ENCODE results near the gene STH. TPM values are rescaled to one million over a fixed set of nuclear protein-coding genes. Genes with fewer than 3 reads are reported as not detected.

STH gene
- total RNA-seq, 1 experiment from 2014 or later: not detected

- no peaks in the 10 kb centered on the region for H3K4me1 ChIP-seq
- POLR2A ChIA-PET: no interaction called here
- no peaks in the 10 kb centered on the region for H3K27me3 ChIP-seq (replicated peaks; ENCODE audit: control insufficient read depth, insufficient read depth, low read length)
- no peaks in the 10 kb centered on the region for H3K36me3 ChIP-seq (ENCODE audit: control insufficient read depth, insufficient read depth, low read length)
- Mint-ChIP-seq H3K4me3 (ENCODE audit: unreplicated experiment) (no peak overlapping the region), H3K4me1 (ENCODE audit: low read depth, unreplicated experiment) (no peaks in the 10 kb centered on the region), H3K9me3 (ENCODE audit: unreplicated experiment) (no peaks in the 10 kb centered on the region), H3K27ac (ENCODE audit: unreplicated experiment) (no peak overlapping the region), H3K36me3 (ENCODE audit: insufficient read depth, unreplicated experiment) (no peaks in the 10 kb centered on the region), H3K27me3 (ENCODE audit: insufficient read depth, unreplicated experiment) (no peaks in the 10 kb centered on the region)
- intact Hi-C loops (cut with micrococcal nuclease; ENCODE audit: unreplicated experiment): no loop called here
- TF ChIP-seq, protein P1, sequence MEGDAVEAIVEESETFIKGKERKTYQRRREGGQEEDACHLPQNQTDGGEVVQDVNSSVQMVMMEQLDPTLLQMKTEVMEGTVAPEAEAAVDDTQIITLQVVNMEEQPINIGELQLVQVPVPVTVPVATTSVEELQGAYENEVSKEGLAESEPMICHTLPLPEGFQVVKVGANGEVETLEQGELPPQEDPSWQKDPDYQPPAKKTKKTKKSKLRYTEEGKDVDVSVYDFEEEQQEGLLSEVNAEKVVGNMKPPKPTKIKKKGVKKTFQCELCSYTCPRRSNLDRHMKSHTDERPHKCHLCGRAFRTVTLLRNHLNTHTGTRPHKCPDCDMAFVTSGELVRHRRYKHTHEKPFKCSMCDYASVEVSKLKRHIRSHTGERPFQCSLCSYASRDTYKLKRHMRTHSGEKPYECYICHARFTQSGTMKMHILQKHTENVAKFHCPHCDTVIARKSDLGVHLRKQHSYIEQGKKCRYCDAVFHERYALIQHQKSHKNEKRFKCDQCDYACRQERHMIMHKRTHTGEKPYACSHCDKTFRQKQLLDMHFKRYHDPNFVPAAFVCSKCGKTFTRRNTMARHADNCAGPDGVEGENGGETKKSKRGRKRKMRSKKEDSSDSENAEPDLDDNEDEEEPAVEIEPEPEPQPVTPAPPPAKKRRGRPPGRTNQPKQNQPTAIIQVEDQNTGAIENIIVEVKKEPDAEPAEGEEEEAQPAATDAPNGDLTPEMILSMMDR (IDR thresholded peaks at IDR 0.05; ENCODE audit: insufficient read depth in 1 of 2, low read depth in 1 of 2, low read length in 1 of 2, severe bottlenecking in 1 of 2, unreplicated experiment in 1 of 2): no peak
- no TSS peak for BruUV-seq (replicated peaks)
- CTCF ChIA-PET: no interaction called here
- no peak overlapping the region for H3K4me3 ChIP-seq (ENCODE audit: low read depth, low read length)
- no peak for DNase-seq
- no peaks in the 10 kb centered on the region for H3K9me3 ChIP-seq
These were observed 14.7 kb upstream of the STH start for GRCh38 chr17:45984368-45984767.

GRCh38 chr17:45985447-45985846, 13.6 kb upstream of the STH start:
- no peaks in the 10 kb centered on the region for H3K9me3 Mint-ChIP-seq (ENCODE audit: unreplicated experiment)
- no peak overlapping the region for H3K27ac Mint-ChIP-seq (ENCODE audit: unreplicated experiment)
- no peak for DNase-seq
- H3K4me3 Mint-ChIP-seq (ENCODE audit: unreplicated experiment): no peak overlapping the region
- no peaks in the 10 kb centered on the region for H3K36me3 ChIP-seq (ENCODE audit: control insufficient read depth, insufficient read depth, low read length)
- no peaks in the 10 kb centered on the region for H3K4me1 Mint-ChIP-seq (ENCODE audit: low read depth, unreplicated experiment)
- H3K4me1 ChIP-seq: no peaks in the 10 kb centered on the region
- H3K9me3 ChIP-seq: no peaks in the 10 kb centered on the region
- H3K4me3 ChIP-seq (ENCODE audit: low read depth, low read length): no peak overlapping the region
- ChIA-PET CTCF (no interaction called here), POLR2A (no interaction called here)
- no peaks in the 10 kb centered on the region for H3K36me3 Mint-ChIP-seq (ENCODE audit: insufficient read depth, unreplicated experiment)
- intact Hi-C loops (cut with micrococcal nuclease; ENCODE audit: unreplicated experiment): no loop called here
- no peaks in the 10 kb centered on the region for H3K27me3 ChIP-seq (replicated peaks; ENCODE audit: control insufficient read depth, insufficient read depth, low read length)
- BruUV-seq (replicated peaks): no TSS peak
- no peaks in the 10 kb centered on the region for H3K27me3 Mint-ChIP-seq (ENCODE audit: insufficient read depth, unreplicated experiment)
- TF ChIP-seq, protein P1 (IDR thresholded peaks at IDR 0.05; ENCODE audit: insufficient read depth in 1 of 2, low read depth in 1 of 2, low read length in 1 of 2, severe bottlenecking in 1 of 2, unreplicated experiment in 1 of 2): no peak

DNA sequence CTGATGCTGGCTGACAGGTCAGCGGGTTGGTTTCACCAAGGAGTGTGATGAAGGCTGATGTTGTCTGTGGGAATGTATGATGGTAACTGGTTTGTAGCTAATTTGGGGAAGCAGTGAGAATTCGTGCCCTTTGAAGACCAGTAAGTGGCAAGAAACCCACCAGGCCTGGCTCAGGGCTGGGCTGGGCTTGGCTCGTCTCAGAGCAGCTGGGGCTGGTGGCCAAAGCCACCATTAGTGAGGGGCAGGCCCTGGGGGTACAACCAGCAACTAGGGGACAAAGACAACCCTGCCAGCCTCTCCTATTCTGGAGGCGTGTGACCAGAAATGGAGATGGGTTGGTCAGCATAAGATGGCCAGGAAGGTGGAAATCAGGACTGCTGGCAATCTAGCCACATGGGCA, 13.0 kb upstream of the STH start:
- intact Hi-C loops (cut with micrococcal nuclease; ENCODE audit: unreplicated experiment): no loop called here
- Histone ChIP-seq H3K4me1 (no peaks in the 10 kb centered on the region), H3K4me3 (ENCODE audit: low read depth, low read length) (no peak overlapping the region), H3K9me3 (no peaks in the 10 kb centered on the region), H3K27me3 (replicated peaks; ENCODE audit: control insufficient read depth, insufficient read depth, low read length) (no peaks in the 10 kb centered on the region), H3K36me3 (ENCODE audit: control insufficient read depth, insufficient read depth, low read length) (no peaks in the 10 kb centered on the region)
- no peaks in the 10 kb centered on the region for H3K9me3 Mint-ChIP-seq (ENCODE audit: unreplicated experiment)
- BruUV-seq (replicated peaks): no TSS peak
- TF ChIP-seq, protein P1 (IDR thresholded peaks at IDR 0.05; ENCODE audit: insufficient read depth in 1 of 2, low read depth in 1 of 2, low read length in 1 of 2, severe bottlenecking in 1 of 2, unreplicated experiment in 1 of 2): no peak
- no peak overlapping the region for H3K27ac Mint-ChIP-seq (ENCODE audit: unreplicated experiment)
- ChIA-PET POLR2A (no interaction called here), CTCF (no interaction called here)
- DNase-seq: no peak
- no peaks in the 10 kb centered on the region for H3K36me3 Mint-ChIP-seq (ENCODE audit: insufficient read depth, unreplicated experiment)
- H3K27me3 Mint-ChIP-seq (ENCODE audit: insufficient read depth, unreplicated experiment): no peaks in the 10 kb centered on the region
- H3K4me1 Mint-ChIP-seq (ENCODE audit: low read depth, unreplicated experiment): no peaks in the 10 kb centered on the region
- H3K4me3 Mint-ChIP-seq (ENCODE audit: unreplicated experiment): no peak overlapping the region

Data from Caco-2 (cell line).